Measurements from ENCODE around the gene FLT4. TPM values are rescaled to one million over a fixed set of nuclear protein-coding genes. Genes with fewer than 3 reads are reported as not detected.

FLT4 gene
- total and polyA plus RNA-seq, 8 donors, result 0.93 to 9.5 (median 3.1) TPM

- Histone ChIP-seq H3K4me3 (no peak overlapping the region), H3K27ac (peak overlapping the region in 1 of 5 donors; percentile 7), H3K9me3 (no peaks in the 10 kb centered on the region), H3K27me3 (peaks cover 11 to 86% (median 49%) of the 10 kb centered on the region in 3 donors), H3K36me3 (no peaks in the 10 kb centered on the region), H3K4me1 (peaks cover 12 to 22% (median 19%) of the 10 kb centered on the region in 4 donors)
- intact Hi-C loops (cut with DNase I; ENCODE audit: low total_unique reads), result no loop called here
- TF ChIP-seq POLR2A (IDR thresholded peaks at IDR 0.05) (no peak), EP300 (IDR thresholded peaks at IDR 0.05) (no peak), POLR2AphosphoS5 (IDR thresholded peaks at IDR 0.05) (no peak)
- TF ChIP-seq, protein P1, sequence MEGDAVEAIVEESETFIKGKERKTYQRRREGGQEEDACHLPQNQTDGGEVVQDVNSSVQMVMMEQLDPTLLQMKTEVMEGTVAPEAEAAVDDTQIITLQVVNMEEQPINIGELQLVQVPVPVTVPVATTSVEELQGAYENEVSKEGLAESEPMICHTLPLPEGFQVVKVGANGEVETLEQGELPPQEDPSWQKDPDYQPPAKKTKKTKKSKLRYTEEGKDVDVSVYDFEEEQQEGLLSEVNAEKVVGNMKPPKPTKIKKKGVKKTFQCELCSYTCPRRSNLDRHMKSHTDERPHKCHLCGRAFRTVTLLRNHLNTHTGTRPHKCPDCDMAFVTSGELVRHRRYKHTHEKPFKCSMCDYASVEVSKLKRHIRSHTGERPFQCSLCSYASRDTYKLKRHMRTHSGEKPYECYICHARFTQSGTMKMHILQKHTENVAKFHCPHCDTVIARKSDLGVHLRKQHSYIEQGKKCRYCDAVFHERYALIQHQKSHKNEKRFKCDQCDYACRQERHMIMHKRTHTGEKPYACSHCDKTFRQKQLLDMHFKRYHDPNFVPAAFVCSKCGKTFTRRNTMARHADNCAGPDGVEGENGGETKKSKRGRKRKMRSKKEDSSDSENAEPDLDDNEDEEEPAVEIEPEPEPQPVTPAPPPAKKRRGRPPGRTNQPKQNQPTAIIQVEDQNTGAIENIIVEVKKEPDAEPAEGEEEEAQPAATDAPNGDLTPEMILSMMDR (IDR thresholded peaks at IDR 0.05), result no peak
- peak in 1 of 2 donors; percentile 10 for DNase-seq
- WGBS, 5 donors, result 62 to 81% (median 73%) methylated on average over 7 to 10 of the region's 10 CpGs
Measured at GRCh38 chr5:180646289-180646962, 3.0 kb downstream of the FLT4 start.

- peak in 1 of 2 donors; percentile 52 for DNase-seq
- no peaks in the 10 kb centered on the region for H3K9me3 ChIP-seq
- peaks cover 11 to 78% (median 41%) of the 10 kb centered on the region in 3 donors for H3K27me3 ChIP-seq
- TF ChIP-seq POLR2A (IDR thresholded peaks at IDR 0.05) (no peak), EP300 (IDR thresholded peaks at IDR 0.05) (no peak), POLR2AphosphoS5 (IDR thresholded peaks at IDR 0.05) (no peak)
- TF ChIP-seq, protein P1 (IDR thresholded peaks at IDR 0.05), result no peak
- H3K4me3 ChIP-seq, result no peak overlapping the region
- 57 to 63% (median 61%) methylated on average over 24 to 34 of the region's 34 CpGs for WGBS, 5 donors
- intact Hi-C loops (cut with DNase I; ENCODE audit: low total_unique reads), result no loop called here
- peak overlapping the region in 2 of 5 donors; percentile 7 to 18 for H3K27ac ChIP-seq
- no peaks in the 10 kb centered on the region for H3K36me3 ChIP-seq
- H3K4me1 ChIP-seq, result peaks cover 12 to 21% (median 19%) of the 10 kb centered on the region in 4 donors
Measured at GRCh38 chr5:180645274-180646204, 3.9 kb downstream of the FLT4 start.

DNA sequence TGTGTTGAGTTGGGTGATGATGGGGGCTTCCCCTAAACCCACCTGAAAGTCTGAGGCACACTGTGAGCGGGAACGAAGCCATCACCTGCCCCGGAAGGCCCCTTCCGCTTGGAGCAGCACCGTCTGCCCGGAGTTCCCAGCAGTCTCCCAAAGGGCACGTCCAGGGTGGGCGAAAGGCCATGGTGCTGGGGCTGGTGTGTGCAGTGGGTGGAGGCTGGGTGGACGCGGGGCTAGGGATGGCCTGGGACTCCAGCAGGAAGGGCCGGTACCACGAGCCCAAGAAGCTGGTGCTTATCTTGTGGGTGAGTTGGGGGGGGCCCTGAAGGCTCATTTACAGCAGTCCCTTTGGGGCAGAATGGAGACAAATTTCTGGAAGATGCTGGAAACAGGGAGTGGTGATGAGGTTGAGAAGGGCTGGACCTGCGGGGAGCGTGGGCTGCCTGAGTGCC, 4.6 kb downstream of the FLT4 start:
- no peak overlapping the region for H3K27ac ChIP-seq
- H3K4me1 ChIP-seq, result peaks cover 12 to 14% (median 13%) of the 10 kb centered on the region in 4 donors
- no peak for DNase-seq
- H3K4me3 ChIP-seq, result no peak overlapping the region
- no peaks in the 10 kb centered on the region for H3K9me3 ChIP-seq
- no peaks in the 10 kb centered on the region for H3K36me3 ChIP-seq
- no peak for TF ChIP-seq POLR2AphosphoS5 (IDR thresholded peaks at IDR 0.05)
- no peak for TF ChIP-seq POLR2A (IDR thresholded peaks at IDR 0.05)
- no peak for TF ChIP-seq EP300 (IDR thresholded peaks at IDR 0.05)
- TF ChIP-seq, protein P1 (IDR thresholded peaks at IDR 0.05), result no peak
- H3K27me3 ChIP-seq, result peaks cover 11 to 75% (median 35%) of the 10 kb centered on the region in 3 donors
- intact Hi-C loops (cut with DNase I; ENCODE audit: low total_unique reads), result no loop called here
- WGBS, 5 donors, result 68 to 76% (median 70%) methylated on average over 14 of the region's 14 CpGs

DNA sequence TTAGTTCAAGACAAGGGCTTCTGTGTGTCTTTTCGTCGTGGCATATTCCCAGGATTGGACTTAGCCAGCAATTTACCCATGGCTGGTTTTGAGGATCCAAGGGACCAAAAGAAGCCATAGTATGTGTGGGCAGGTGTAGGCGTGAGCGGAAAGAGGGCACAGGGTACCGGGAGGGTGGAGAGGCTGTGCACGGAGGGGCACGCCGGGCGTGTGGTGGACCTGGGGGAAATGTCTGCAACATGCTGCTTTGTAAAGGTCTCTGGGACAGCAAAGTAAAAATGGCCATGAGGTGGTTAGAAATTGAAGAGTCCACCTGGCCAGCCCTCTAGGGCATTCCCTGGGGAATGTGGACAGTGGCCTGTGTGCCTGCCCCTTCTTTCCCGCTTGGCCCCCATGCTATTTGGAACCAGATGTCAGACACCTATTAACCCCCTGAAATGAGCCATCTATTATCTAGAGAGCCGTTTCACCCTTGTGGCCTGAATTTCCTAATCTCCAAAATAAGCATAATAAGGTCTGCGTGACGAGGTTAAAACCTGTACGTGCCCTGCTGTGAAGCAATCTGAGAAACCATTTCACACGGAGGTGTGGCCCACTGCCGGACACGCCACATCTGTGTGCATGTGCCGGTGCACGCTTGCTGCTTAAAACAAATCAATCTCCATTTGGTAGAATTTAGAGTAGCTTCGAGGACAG, 5.1 kb downstream of the FLT4 start:
- Histone ChIP-seq H3K4me1 (peaks cover 7 to 9% (median 8%) of the 10 kb centered on the region in 4 donors), H3K4me3 (no peak overlapping the region), H3K27ac (no peak overlapping the region), H3K27me3 (peaks cover 11 to 73% (median 30%) of the 10 kb centered on the region in 3 donors), H3K36me3 (no peaks in the 10 kb centered on the region), H3K9me3 (no peaks in the 10 kb centered on the region)
- DNase-seq, result peak in 1 of 2 donors; percentile 1
- WGBS, 5 donors, result 74 to 81% (median 79%) methylated on average over 20 of the region's 20 CpGs
- TF ChIP-seq POLR2A (IDR thresholded peaks at IDR 0.05) (no peak), EP300 (IDR thresholded peaks at IDR 0.05) (no peak), POLR2AphosphoS5 (IDR thresholded peaks at IDR 0.05) (no peak)
- TF ChIP-seq, protein P1 (IDR thresholded peaks at IDR 0.05), result no peak
- intact Hi-C loops (cut with DNase I; ENCODE audit: low total_unique reads), result no loop called here
